Left renal pelvis (tissue), 4 donors: ENCODE data around the gene TPR. TPM values are rescaled to one million over a fixed set of nuclear protein-coding genes. Genes with fewer than 3 reads are reported as not detected.
"Not testable (repeated sequence)": the region's sequence is repeated elsewhere in the genome, so short reads cannot be mapped to it uniquely, and the experiment has no call there.

ENCODE experiments used
- DNase-seq, 4 donors: peaks; one replicate each; pipeline ENCODE4 v3.0.0-alpha.2; 2013; ENCODE audit warnings: low read depth in 4 of 4, low spot score in 3 of 4
- polyA plus RNA-seq, 4 donors: library from polyadenylated mRNA; unstranded; fragments of 120-200 nt; gene quantifications; one replicate each; pipeline ENCODE4 v1.2.1, GENCODE V29; 2013; ENCODE audit not compliant: insufficient read length in 4 of 4

Gene TPR
- polyA plus RNA-seq = 100 to 1,000 TPM in 3 of 4 donors, 10 to 100 TPM in 1; 84.6 to 113 (median 110) TPM

GRCh38 chr1:186375152-186375928, at the start of gene TPR, which contains the start of gene ODR4:
Gene TPR, minus strand, starts transcription at chr1:186375253. Its CDS starts 225 bp downstream, at chr1:186375028.
Gene ODR4, plus strand, starts transcription at chr1:186375838. Its CDS starts 3,948 bp downstream, at chr1:186379786.
- DNase-seq = peak; percentile 99 to 100 (median 99)

GRCh38 chr1:186424539-186424938, 49.5 kb upstream of the TPR start:
- no peak for DNase-seq

DNA sequence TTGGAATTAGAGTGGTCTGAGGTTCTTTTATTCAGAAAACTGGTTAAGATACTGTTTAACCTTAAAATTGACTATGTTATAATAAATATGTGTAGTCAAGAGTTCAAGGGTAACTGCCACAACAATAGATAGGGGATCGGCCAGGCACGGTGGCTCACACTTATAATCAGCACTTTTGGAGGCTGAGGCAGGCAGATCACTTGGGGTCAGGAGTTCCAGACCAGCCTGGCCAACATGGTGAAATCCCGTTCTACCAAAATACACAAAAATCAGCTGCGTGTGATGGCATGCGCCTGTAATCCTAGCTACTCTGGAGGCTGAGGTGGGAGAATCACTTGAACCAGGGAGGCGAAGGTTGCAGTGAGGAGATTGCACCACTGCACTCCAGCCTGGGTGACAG, 46.4 kb upstream of the TPR start:
- DNase-seq = no peak

DNA sequence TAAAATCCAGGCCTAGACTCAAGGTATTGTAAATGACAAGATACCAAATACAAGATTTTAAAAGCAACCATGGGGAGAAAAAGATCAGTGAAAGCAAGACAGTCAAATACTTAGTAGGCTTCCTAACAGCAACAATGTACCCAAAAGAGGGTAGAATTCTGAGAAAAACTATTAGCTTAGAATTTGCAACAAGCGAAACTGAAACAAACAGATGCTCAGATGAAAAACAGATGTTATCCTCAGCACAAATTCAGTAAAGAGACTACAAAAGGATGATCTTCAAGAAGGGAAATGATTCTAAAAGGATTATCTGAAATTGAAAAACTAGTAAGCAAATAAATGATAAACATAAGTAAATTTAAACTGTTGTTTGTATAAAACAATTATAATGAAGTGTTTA, 45.9 kb upstream of the TPR start:
- DNase-seq = no peak

GRCh38 chr1:186420311-186420710, 45.3 kb upstream of the TPR start:
- no peak for DNase-seq

DNA sequence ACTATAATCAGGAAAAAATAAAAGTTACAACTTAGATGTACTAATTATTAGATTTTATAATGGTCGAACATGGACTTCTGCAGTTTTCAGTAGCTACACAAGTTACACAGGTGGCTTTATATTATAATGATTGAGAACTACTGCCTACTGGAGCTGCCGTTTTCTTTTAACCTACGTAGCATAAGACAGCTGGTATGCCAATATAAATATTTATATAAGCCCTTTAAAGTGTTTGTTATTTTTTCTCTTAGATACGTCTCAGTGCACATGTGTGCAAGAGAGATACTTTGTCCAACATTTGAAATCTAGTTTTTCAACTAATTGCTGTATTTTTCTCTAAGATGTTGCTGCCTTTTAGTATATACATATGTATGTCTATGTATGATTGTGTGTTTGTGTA, 43.5 kb upstream of the TPR start:
- no peak for DNase-seq

DNA sequence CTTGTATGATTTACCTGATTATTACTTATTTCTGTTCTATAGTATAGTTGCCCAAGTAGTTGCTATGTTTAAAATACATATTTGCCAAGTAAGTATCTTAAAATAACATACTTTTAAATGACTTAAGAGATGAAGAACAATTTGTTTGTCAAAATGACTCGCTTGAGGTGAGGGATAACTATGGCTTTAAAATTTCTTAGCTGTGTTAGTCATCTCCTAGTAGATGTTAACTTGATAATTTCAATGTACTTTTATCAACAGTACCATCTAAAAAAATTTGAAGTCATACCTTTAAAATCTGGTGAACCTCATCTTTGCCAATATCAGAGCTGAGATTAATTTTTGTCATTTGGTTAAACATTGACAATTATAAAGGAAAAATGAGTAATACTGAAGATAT, 38.3 kb upstream of the TPR start:
- no peak for DNase-seq

GRCh38 chr1:186409091-186409490, 34.0 kb upstream of the TPR start:
- no peak for DNase-seq

- peak in 1 of 4 donors; percentile 2 for DNase-seq
These were observed 29.5 kb upstream of the TPR start for GRCh38 chr1:186404454-186405051.

GRCh38 chr1:186403632-186404031, 28.6 kb upstream of the TPR start:
- DNase-seq = no peak

- not testable (repeated sequence) for DNase-seq
These were observed 26.4 kb upstream of the TPR start for GRCh38 chr1:186401446-186401845.

DNA sequence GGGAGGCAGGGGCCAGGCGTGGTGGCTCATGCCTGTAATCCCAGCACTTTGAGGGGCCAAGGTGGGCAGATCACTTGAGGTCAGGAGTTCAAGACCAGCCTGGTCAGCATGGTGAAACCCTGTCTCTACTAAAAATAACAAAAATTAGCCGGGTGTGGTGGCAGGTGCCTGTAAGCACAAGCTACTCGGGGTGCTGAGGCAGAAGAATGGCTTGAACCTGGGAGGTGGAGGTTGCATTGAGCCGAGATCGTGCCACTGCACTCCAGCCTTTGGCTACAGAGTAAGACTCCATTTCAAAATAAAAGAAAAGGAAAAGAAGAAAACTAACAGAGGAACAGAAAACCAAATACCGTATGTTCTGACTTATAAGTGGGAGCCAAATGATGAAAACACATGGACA, 17.7 kb upstream of the TPR start:
- DNase-seq = not testable (repeated sequence)

DNA sequence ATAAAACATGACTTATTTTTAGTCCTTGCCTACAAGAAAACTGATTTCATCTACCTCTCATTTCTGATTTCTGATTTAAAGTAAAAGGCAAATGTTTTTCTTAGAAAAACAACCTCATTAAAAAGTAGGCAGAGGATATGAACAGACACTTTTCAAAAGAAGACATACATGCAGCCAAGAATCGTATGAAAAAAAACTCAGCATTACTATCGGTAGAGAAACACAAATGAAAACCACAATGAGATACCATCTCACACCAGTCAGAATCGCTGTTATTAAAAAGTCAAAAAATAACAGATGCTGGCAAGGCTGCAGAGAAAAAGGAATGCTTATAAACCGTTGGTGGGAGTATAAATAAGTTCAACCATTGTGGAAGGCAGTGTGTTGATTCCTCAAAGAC, 16.8 kb upstream of the TPR start:
- DNase-seq = no peak

DNA sequence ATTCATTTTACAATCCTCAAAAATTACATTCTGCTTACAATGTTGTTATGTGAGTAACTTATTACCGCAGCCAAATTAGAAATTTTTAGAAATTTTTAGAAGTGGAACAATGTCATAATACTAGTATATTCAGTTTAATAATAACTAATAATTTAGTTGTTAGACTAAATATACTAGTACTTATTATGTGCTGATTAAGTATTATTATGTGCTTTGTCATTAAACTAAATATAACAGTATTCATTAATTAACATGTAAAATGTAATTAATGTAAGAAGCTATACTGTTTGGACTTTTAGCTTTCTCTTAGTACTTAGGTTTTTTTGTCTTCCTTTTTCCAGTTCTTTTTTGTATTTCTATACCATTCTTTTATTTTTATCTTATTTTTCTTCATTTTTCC, 15.9 kb upstream of the TPR start:
- no peak for DNase-seq

DNA sequence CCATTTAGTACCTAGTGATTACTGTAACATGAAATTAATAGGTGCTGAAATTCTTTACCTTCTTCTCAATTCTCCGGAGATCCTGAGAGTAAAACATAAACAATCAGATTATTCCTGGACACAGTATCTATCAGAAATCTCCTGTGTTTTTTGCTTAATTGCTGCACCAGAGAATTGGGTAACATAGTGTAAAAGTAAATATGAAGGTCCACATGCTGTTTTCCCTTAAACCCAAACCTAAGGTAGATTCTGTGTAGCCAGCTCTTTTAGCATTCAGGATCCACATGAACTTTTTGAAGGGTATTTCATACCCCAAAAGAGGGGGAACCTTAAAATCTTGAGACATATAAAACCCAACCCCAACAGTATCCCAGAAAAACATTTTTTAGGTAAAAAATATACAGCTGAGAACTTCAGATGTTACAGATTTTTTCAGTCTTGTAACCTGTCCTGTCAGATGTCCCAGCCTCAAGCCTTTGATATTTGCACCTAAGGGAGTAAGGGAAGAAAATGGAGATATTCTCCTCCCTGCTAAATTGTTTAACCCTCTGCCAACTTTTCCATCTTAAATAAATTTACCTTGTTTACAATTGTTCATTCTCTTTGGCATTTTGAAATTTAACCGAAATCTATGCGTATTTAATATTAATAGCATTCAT, 11.8 kb upstream of the TPR start:
- DNase-seq = no peak

DNA sequence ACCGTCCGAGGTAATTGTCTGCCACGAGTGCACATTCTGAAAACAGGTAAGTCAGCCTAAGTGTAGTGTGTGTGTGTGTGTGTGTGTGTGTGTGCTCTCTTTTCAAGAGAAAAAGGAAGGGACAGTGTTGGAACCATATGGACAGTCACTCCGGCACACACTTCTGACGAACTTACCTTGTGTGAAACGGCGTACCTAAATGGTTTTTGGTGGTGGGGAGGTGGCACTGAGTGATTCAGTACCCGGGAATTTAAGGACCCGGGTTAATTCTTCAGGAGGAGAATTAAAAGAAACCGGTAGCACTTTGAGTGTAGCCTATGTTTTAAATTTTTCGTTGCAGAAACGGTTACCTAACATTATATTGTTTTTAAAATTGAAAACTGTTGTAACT, 871 bp upstream of the TPR start:
- no peak for DNase-seq

DNA sequence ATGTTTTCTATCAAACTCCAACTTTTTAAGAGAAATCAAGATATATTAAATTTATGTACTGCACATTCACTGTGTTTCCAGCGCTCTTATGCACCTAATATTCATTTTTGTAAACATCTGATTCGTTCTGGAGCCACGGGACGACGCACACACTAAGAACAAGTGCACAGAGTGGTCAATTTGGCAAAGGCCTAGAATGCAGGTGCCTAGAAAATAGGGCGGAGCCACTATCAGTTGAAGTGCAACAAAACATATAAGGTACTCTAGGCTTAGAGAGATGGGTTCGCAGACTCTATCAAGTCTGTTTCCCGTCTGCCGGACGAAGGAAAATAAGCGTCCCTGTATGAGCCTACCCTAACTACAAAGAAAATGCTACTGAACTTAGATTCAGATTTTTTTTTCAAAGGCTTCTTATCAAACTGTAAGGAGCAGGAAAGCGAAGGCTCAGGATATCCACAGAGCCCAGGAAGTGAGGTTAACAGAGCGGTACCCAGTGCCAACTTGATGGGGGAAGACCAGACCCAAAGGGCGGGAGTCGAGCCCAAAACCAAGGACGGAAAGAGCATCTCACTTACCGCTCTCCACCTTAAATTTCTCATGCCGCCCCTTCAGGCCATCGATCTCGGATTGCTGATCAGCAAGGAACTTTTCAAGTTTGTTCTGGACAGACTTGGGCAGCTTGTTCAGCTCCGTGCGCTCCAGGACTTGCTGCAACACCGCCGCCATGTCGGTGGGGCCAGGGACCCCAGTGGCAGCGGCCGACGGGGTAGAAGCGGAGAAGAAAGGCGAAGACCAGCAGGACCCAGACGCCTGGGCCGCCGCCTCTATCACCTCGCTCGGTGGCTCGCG, 526 bp downstream of the TPR start:
- peak; percentile 6 to 24 (median 16) for DNase-seq

GRCh38 chr1:186347837-186348691, 27.0 kb downstream of the TPR start:
- DNase-seq = not testable (repeated sequence)

- no peak for DNase-seq
These were observed 34.3 kb downstream of the TPR start for GRCh38 chr1:186340772-186341171.

DNA sequence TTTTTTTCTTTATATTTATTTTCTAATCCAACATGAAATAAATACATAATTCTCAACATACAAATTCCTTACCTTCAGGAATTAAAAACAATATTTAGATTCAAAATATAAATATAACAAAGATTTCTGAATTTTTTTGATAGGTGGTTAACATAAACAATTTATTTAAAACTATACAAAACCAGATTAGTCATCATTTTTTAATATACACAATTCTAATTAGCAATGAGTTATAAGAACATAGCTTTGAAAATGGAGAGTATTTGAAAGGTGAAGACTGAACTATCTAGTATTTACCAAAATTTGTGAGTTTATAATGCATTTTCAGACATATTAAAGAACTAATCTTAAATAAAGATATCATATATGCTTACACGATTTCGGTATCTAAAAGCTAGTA, 37.5 kb downstream of the TPR start:
- DNase-seq = no peak
